ENCODE results near the gene AZU1.
A peak's percentile ranks its signal among the peaks of the same experiment; 100 is the strongest.
"Not testable (repeated sequence)": the region's sequence is repeated elsewhere in the genome, so short reads cannot be mapped to it uniquely, and the experiment has no call there.

AZU1 gene

GRCh38 chr19:848386-848921 is 20.8 kb downstream of the AZU1 start:
- no peak overlapping the region for H3K9ac ChIP-seq (ENCODE audit: low read depth in 1 of 2, low read length in 2 of 2)
- peaks cover 16 to 29% of the 10 kb centered on the region in 2 donors for H3K27me3 ChIP-seq (ENCODE audit: control insufficient read depth in 1 of 2, insufficient read depth in 2 of 2, low read length in 2 of 2)
- H3K4me3 ChIP-seq (ENCODE audit: low read depth in 1 of 2, low read length in 2 of 2) = no peak overlapping the region
- H3K9me3 ChIP-seq (ENCODE audit: control insufficient read depth in 1 of 2, low read length in 2 of 2) = no peaks in the 10 kb centered on the region
- no peaks in the 10 kb centered on the region for H3K36me3 ChIP-seq (ENCODE audit: control insufficient read depth in 1 of 2, insufficient read depth in 2 of 2, low read length in 2 of 2)
- H3K4me1 ChIP-seq (ENCODE audit: control insufficient read depth in 1 of 2, insufficient read depth in 2 of 2, low read length in 2 of 2) = no peaks in the 10 kb centered on the region
- H3K27ac ChIP-seq (ENCODE audit: low read depth, low read length) = no peak overlapping the region

GRCh38 chr19:849195-849594 is 21.6 kb downstream of the AZU1 start:
- H3K9ac ChIP-seq (ENCODE audit: low read depth in 1 of 2, low read length in 2 of 2); H3K4me1 ChIP-seq (ENCODE audit: control insufficient read depth in 1 of 2, insufficient read depth in 2 of 2, low read length in 2 of 2); H3K27ac ChIP-seq (ENCODE audit: low read depth, low read length); H3K4me3 ChIP-seq (ENCODE audit: low read depth in 1 of 2, low read length in 2 of 2); H3K36me3 ChIP-seq (ENCODE audit: control insufficient read depth in 1 of 2, insufficient read depth in 2 of 2, low read length in 2 of 2); H3K9me3 ChIP-seq (ENCODE audit: control insufficient read depth in 1 of 2, low read length in 2 of 2): not testable (repeated sequence)
- peaks cover 16 to 28% of the 10 kb centered on the region in 2 donors for H3K27me3 ChIP-seq (ENCODE audit: control insufficient read depth in 1 of 2, insufficient read depth in 2 of 2, low read length in 2 of 2)

GRCh38 chr19:850221-850978 is 22.8 kb downstream of the AZU1 start:
- Histone ChIP-seq H3K4me3 (ENCODE audit: low read depth in 1 of 2, low read length in 2 of 2) (no peak overlapping the region), H3K9ac (ENCODE audit: low read depth in 1 of 2, low read length in 2 of 2) (no peak overlapping the region), H3K27me3 (ENCODE audit: control insufficient read depth in 1 of 2, insufficient read depth in 2 of 2, low read length in 2 of 2) (peaks cover 16 to 25% of the 10 kb centered on the region in 2 donors)

DNA sequence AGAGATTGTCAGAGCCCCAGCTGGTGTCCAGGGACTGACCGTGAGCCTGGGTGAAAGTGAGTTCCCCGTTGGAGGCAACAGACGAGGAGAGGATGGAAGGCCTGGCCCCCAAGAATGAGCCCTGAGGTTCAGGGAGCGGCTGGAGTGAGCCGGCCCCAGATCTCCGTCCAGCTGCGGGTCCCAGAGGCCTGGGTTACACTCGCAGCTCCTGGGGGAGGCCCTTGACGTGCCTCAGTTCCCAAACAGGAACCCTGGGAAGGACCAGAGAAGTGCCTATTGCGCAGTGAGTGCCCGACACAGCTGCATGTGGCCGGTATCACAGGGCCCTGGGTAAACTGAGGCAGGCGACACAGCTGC is 23.3 kb downstream of the AZU1 start:
- Histone ChIP-seq H3K27me3 (ENCODE audit: control insufficient read depth in 1 of 2, insufficient read depth in 2 of 2, low read length in 2 of 2) (peaks cover 16 to 20% of the 10 kb centered on the region in 2 donors), H3K9ac (ENCODE audit: low read depth in 1 of 2, low read length in 2 of 2) (no peak overlapping the region), H3K4me3 (ENCODE audit: low read depth in 1 of 2, low read length in 2 of 2) (no peak overlapping the region), H3K9me3 (ENCODE audit: control insufficient read depth in 1 of 2, low read length in 2 of 2) (no peaks in the 10 kb centered on the region), H3K27ac (ENCODE audit: low read depth, low read length) (peak overlapping the region; percentile 22), H3K4me1 (ENCODE audit: control insufficient read depth in 1 of 2, insufficient read depth in 2 of 2, low read length in 2 of 2) (no peaks in the 10 kb centered on the region), H3K36me3 (ENCODE audit: control insufficient read depth in 1 of 2, insufficient read depth in 2 of 2, low read length in 2 of 2) (no peaks in the 10 kb centered on the region)

More at GRCh38 chr19:850221-850978, 22.8 kb downstream of the AZU1 start:
- Histone ChIP-seq H3K4me1 (ENCODE audit: control insufficient read depth in 1 of 2, insufficient read depth in 2 of 2, low read length in 2 of 2) (no peaks in the 10 kb centered on the region), H3K36me3 (ENCODE audit: control insufficient read depth in 1 of 2, insufficient read depth in 2 of 2, low read length in 2 of 2) (no peaks in the 10 kb centered on the region), H3K27ac (ENCODE audit: low read depth, low read length) (peak overlapping the region; percentile 22), H3K9me3 (ENCODE audit: control insufficient read depth in 1 of 2, low read length in 2 of 2) (no peaks in the 10 kb centered on the region)

GRCh38 chr19:852136-853013 is 24.7 kb downstream of the AZU1 start, which contains the start of gene ELANE:
TSS of gene ELANE (plus strand) at chr19:852303. CDS start at chr19:852329, 26 bp downstream.
- H3K4me3 ChIP-seq (ENCODE audit: low read depth in 1 of 2, low read length in 2 of 2) = no peak within 1 kb of the TSS
- no peak within 1 kb of the TSS for H3K27ac ChIP-seq (ENCODE audit: low read depth, low read length)
- H3K4me1 ChIP-seq (ENCODE audit: control insufficient read depth in 1 of 2, insufficient read depth in 2 of 2, low read length in 2 of 2) = no peaks in the 10 kb centered on the region
- no peak within 1 kb of the TSS for H3K9ac ChIP-seq (ENCODE audit: low read depth in 1 of 2, low read length in 2 of 2)
- H3K27me3 ChIP-seq (ENCODE audit: control insufficient read depth in 1 of 2, insufficient read depth in 2 of 2, low read length in 2 of 2) = peaks cover 9 to 10% of the 10 kb centered on the region in 2 donors
- H3K36me3 ChIP-seq (ENCODE audit: control insufficient read depth in 1 of 2, insufficient read depth in 2 of 2, low read length in 2 of 2) = no peaks in the 10 kb centered on the region
- H3K9me3 ChIP-seq (ENCODE audit: control insufficient read depth in 1 of 2, low read length in 2 of 2) = no peaks in the 10 kb centered on the region

GRCh38 chr19:853014-853585 is 25.5 kb downstream of the AZU1 start:
- no peaks in the 10 kb centered on the region for H3K9me3 ChIP-seq (ENCODE audit: control insufficient read depth in 1 of 2, low read length in 2 of 2)
- H3K27me3 ChIP-seq (ENCODE audit: control insufficient read depth in 1 of 2, insufficient read depth in 2 of 2, low read length in 2 of 2) = peaks cover 4 to 6% of the 10 kb centered on the region in 2 donors
- H3K4me3 ChIP-seq (ENCODE audit: low read depth in 1 of 2, low read length in 2 of 2) = no peak overlapping the region
- H3K9ac ChIP-seq (ENCODE audit: low read depth in 1 of 2, low read length in 2 of 2) = no peak overlapping the region
- no peak overlapping the region for H3K27ac ChIP-seq (ENCODE audit: low read depth, low read length)
- H3K4me1 ChIP-seq (ENCODE audit: control insufficient read depth in 1 of 2, insufficient read depth in 2 of 2, low read length in 2 of 2) = no peaks in the 10 kb centered on the region
- no peaks in the 10 kb centered on the region for H3K36me3 ChIP-seq (ENCODE audit: control insufficient read depth in 1 of 2, insufficient read depth in 2 of 2, low read length in 2 of 2)

- not testable (repeated sequence) for H3K36me3 ChIP-seq (ENCODE audit: control insufficient read depth in 1 of 2, insufficient read depth in 2 of 2, low read length in 2 of 2); H3K4me1 ChIP-seq (ENCODE audit: control insufficient read depth in 1 of 2, insufficient read depth in 2 of 2, low read length in 2 of 2); H3K27ac ChIP-seq (ENCODE audit: low read depth, low read length); H3K9ac ChIP-seq (ENCODE audit: low read depth in 1 of 2, low read length in 2 of 2); H3K9me3 ChIP-seq (ENCODE audit: control insufficient read depth in 1 of 2, low read length in 2 of 2); H3K4me3 ChIP-seq (ENCODE audit: low read depth in 1 of 2, low read length in 2 of 2); H3K27me3 ChIP-seq (ENCODE audit: control insufficient read depth in 1 of 2, insufficient read depth in 2 of 2, low read length in 2 of 2)
These were observed 26.1 kb downstream of the AZU1 start for GRCh38 chr19:853614-854220.

DNA sequence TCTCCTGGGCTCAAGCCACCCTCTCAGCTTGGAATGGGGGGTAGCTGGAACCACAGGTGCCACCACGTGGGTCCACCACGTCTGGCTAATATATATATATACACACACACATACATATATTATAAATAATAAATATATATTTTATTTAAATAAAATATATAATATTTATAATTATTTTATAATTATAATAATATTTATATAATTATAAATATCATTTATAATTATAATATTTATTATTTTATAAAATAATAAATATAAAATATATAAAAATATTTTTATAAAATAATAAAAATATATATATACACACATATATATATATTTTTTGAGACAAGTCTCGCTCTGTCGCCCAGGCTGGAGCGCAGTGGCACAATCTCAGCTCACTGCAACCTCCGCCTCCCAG is 26.9 kb downstream of the AZU1 start:
- Histone ChIP-seq H3K4me3 (ENCODE audit: low read depth in 1 of 2, low read length in 2 of 2) (no peak overlapping the region), H3K4me1 (ENCODE audit: control insufficient read depth in 1 of 2, insufficient read depth in 2 of 2, low read length in 2 of 2) (no peaks in the 10 kb centered on the region), H3K27ac (ENCODE audit: low read depth, low read length) (no peak overlapping the region), H3K9me3 (ENCODE audit: control insufficient read depth in 1 of 2, low read length in 2 of 2) (no peaks in the 10 kb centered on the region), H3K36me3 (ENCODE audit: control insufficient read depth in 1 of 2, insufficient read depth in 2 of 2, low read length in 2 of 2) (no peaks in the 10 kb centered on the region), H3K27me3 (ENCODE audit: control insufficient read depth in 1 of 2, insufficient read depth in 2 of 2, low read length in 2 of 2) (peaks cover 0 to 12% of the 10 kb centered on the region in 2 donors), H3K9ac (ENCODE audit: low read depth in 1 of 2, low read length in 2 of 2) (no peak overlapping the region)

- Histone ChIP-seq H3K27ac (ENCODE audit: low read depth, low read length) (no peak overlapping the region), H3K9ac (ENCODE audit: low read depth in 1 of 2, low read length in 2 of 2) (no peak overlapping the region), H3K27me3 (ENCODE audit: control insufficient read depth in 1 of 2, insufficient read depth in 2 of 2, low read length in 2 of 2) (peaks cover 0 to 15% of the 10 kb centered on the region in 2 donors), H3K4me1 (ENCODE audit: control insufficient read depth in 1 of 2, insufficient read depth in 2 of 2, low read length in 2 of 2) (no peaks in the 10 kb centered on the region), H3K9me3 (ENCODE audit: control insufficient read depth in 1 of 2, low read length in 2 of 2) (no peaks in the 10 kb centered on the region), H3K36me3 (ENCODE audit: control insufficient read depth in 1 of 2, insufficient read depth in 2 of 2, low read length in 2 of 2) (no peaks in the 10 kb centered on the region), H3K4me3 (ENCODE audit: low read depth in 1 of 2, low read length in 2 of 2) (no peak overlapping the region)
These were observed 27.5 kb downstream of the AZU1 start for GRCh38 chr19:855142-855541.

Data from duodenal mucosa (tissue), 2 donors.